SK-N-MC (cell line): ENCODE measurements around the gene PRKCZ.

Experiments used
- DNase-seq: peaks from one replicate; pipeline ENCODE4 v3.0.0-alpha.2; 2011; ENCODE audit warnings: low read depth, low spot score
- H3K27ac ChIP-seq: fragments of 200-600 bp; sonication (generic); 2 replicates; pipeline ENCODE4 v1.5.1; 2016; ENCODE audit warnings: mixed run types
- H3K36me3 ChIP-seq: fragments of 200-600 bp; sonication (generic); 2 replicates; pipeline ENCODE4 v1.6.1; 2017; ENCODE audit warnings: antibody characterized with exemption, low read length, mixed read lengths; ENCODE audit not compliant: insufficient read depth
- H3K4me3 ChIP-seq: fragments of 200-600 bp; sonication (generic); 2 replicates; pipeline ENCODE4 v1.5.1; 2016
- H3K9ac ChIP-seq: fragments of 200-600 bp; sonication (generic); 2 replicates; pipeline ENCODE4 v1.8.0; 2017; ENCODE audit warnings: mixed run types, mixed read lengths; ENCODE audit not compliant: insufficient read length
- H3K9me3 ChIP-seq: fragments of 200-600 bp; sonication (generic); 2 replicates; pipeline ENCODE4 v1.6.1; 2017; ENCODE audit warnings: low read depth, mild to moderate bottlenecking, antibody characterized with exemption, low read length, moderate library complexity, mixed read lengths
- EZH2 ChIP-seq: fragments of 200-600 bp; sonication (generic); IDR thresholded peaks from one replicate; pipeline ENCODE4 v1.6.1; 2017; ENCODE audit warnings: antibody characterized with exemption
- FOXP2 ChIP-seq: optimal IDR thresholded peaks from 2 replicates; pipeline ENCODE3; 2011; ENCODE audit warnings: mild to moderate bottlenecking, moderate library complexity; ENCODE audit not compliant: insufficient read depth; ENCODE audit errors: extremely low read length, control extremely low read depth
- POLR2AphosphoS5 ChIP-seq: IDR thresholded peaks from 2 replicates; pipeline ENCODE4 v1.6.1; 2012; ENCODE audit warnings: mild to moderate bottlenecking, low read depth, low read length, borderline replicate concordance

The PRKCZ gene

GRCh38 chr1:2157856-2158255, 107.6 kb downstream of the PRKCZ start:
- Histone ChIP-seq H3K36me3 (no peaks in the 10 kb centered on the region), H3K27ac (no peak overlapping the region), H3K9me3 (no peaks in the 10 kb centered on the region), H3K4me3 (no peak overlapping the region), H3K9ac (no peak overlapping the region)
- DNase-seq: no peak
- TF ChIP-seq FOXP2: no peak
- no peak for TF ChIP-seq POLR2AphosphoS5
- TF ChIP-seq EZH2: no peak

GRCh38 chr1:2158272-2158671, 108.1 kb downstream of the PRKCZ start:
- no peaks in the 10 kb centered on the region for H3K36me3 ChIP-seq
- no peaks in the 10 kb centered on the region for H3K9me3 ChIP-seq
- H3K9ac ChIP-seq: no peak overlapping the region
- H3K27ac ChIP-seq: no peak overlapping the region
- H3K4me3 ChIP-seq: no peak overlapping the region
- no peak for DNase-seq
- TF ChIP-seq EZH2: no peak
- no peak for TF ChIP-seq POLR2AphosphoS5
- TF ChIP-seq FOXP2: no peak

GRCh38 chr1:2159124-2159523, 108.9 kb downstream of the PRKCZ start:
- Histone ChIP-seq H3K27ac (no peak overlapping the region), H3K9me3 (no peaks in the 10 kb centered on the region), H3K4me3 (no peak overlapping the region), H3K9ac (no peak overlapping the region), H3K36me3 (no peaks in the 10 kb centered on the region)
- no peak for DNase-seq
- TF ChIP-seq FOXP2: no peak
- TF ChIP-seq EZH2: no peak
- no peak for TF ChIP-seq POLR2AphosphoS5

GRCh38 chr1:2160451-2161300, 110.5 kb downstream of the PRKCZ start:
- Histone ChIP-seq H3K36me3 (no peaks in the 10 kb centered on the region), H3K27ac (no peak overlapping the region), H3K4me3 (no peak overlapping the region), H3K9ac (no peak overlapping the region), H3K9me3 (no peaks in the 10 kb centered on the region)
- DNase-seq: no peak
- TF ChIP-seq EZH2 (no peak), FOXP2 (no peak), POLR2AphosphoS5 (no peak)

- DNase-seq: no peak
- no peak overlapping the region for H3K27ac ChIP-seq
- no peak overlapping the region for H3K9ac ChIP-seq
- H3K36me3 ChIP-seq: no peaks in the 10 kb centered on the region
- H3K9me3 ChIP-seq: no peaks in the 10 kb centered on the region
- H3K4me3 ChIP-seq: no peak overlapping the region
- TF ChIP-seq EZH2 (no peak), POLR2AphosphoS5 (no peak), FOXP2 (no peak)
Measured at GRCh38 chr1:2163205-2163604, 113.0 kb downstream of the PRKCZ start.

- Histone ChIP-seq H3K27ac (no peak overlapping the region), H3K4me3 (no peak overlapping the region), H3K9me3 (no peaks in the 10 kb centered on the region), H3K36me3 (no peaks in the 10 kb centered on the region), H3K9ac (no peak overlapping the region)
- TF ChIP-seq EZH2: no peak
- no peak for TF ChIP-seq FOXP2
- no peak for TF ChIP-seq POLR2AphosphoS5
- DNase-seq: no peak
Measured at GRCh38 chr1:2165646-2166045, 115.4 kb downstream of the PRKCZ start.

- no peaks in the 10 kb centered on the region for H3K36me3 ChIP-seq
- no peak overlapping the region for H3K4me3 ChIP-seq
- no peak overlapping the region for H3K27ac ChIP-seq
- H3K9me3 ChIP-seq: no peaks in the 10 kb centered on the region
- H3K9ac ChIP-seq: no peak overlapping the region
- no peak for TF ChIP-seq FOXP2
- no peak for TF ChIP-seq POLR2AphosphoS5
- no peak for TF ChIP-seq EZH2
- no peak for DNase-seq
Measured at GRCh38 chr1:2166254-2166653, 116.0 kb downstream of the PRKCZ start.

GRCh38 chr1:2166695-2167094, 116.5 kb downstream of the PRKCZ start:
- TF ChIP-seq EZH2 (no peak), FOXP2 (no peak), POLR2AphosphoS5 (no peak)
- Histone ChIP-seq H3K4me3 (no peak overlapping the region), H3K9me3 (no peaks in the 10 kb centered on the region), H3K36me3 (no peaks in the 10 kb centered on the region), H3K27ac (no peak overlapping the region), H3K9ac (no peak overlapping the region)
- no peak for DNase-seq

- Histone ChIP-seq H3K9ac (no peak overlapping the region), H3K4me3 (no peak overlapping the region), H3K36me3 (no peaks in the 10 kb centered on the region), H3K27ac (no peak overlapping the region), H3K9me3 (no peaks in the 10 kb centered on the region)
- DNase-seq: no peak
- no peak for TF ChIP-seq EZH2
- TF ChIP-seq FOXP2: no peak
- TF ChIP-seq POLR2AphosphoS5: no peak
Measured at GRCh38 chr1:2168090-2168489, 117.9 kb downstream of the PRKCZ start.
